ENCODE measurements around the gene IFNGR2. TPM values are rescaled to one million over a fixed set of nuclear protein-coding genes. Genes with fewer than 3 reads are reported as not detected.

The IFNGR2 gene
- total RNA-seq, 4 donors from 2014 or later: 47.0 to 75.5 (median 61.0) TPM

- WGBS: 88% methylated on average over 2 of the region's 2 CpGs
- Histone ChIP-seq H3K4me3 (no peak overlapping the region), H3K36me3 (no peaks in the 10 kb centered on the region), H3K27ac (no peak overlapping the region), H3K9me3 (no peaks in the 10 kb centered on the region), H3K27me3 (no peaks in the 10 kb centered on the region), H3K4me1 (no peaks in the 10 kb centered on the region)
- TF ChIP-seq POLR2A (IDR thresholded peaks at IDR 0.05): no peak
- TF ChIP-seq CTCF (IDR thresholded peaks at IDR 0.05): no peak
- no peak for TF ChIP-seq POLR2AphosphoS5 (IDR thresholded peaks at IDR 0.05)
- no peak for TF ChIP-seq EP300 (IDR thresholded peaks at IDR 0.05)
- DNase-seq (ENCODE audit: low spot score in 2 of 2): no peak
Measured at GRCh38 chr21:33470701-33471100, 67.5 kb downstream of the IFNGR2 start.

- TF ChIP-seq EP300 (IDR thresholded peaks at IDR 0.05) (no peak), POLR2A (IDR thresholded peaks at IDR 0.05) (no peak), CTCF (IDR thresholded peaks at IDR 0.05) (no peak), POLR2AphosphoS5 (IDR thresholded peaks at IDR 0.05) (no peak)
- peaks cover 6% of the 10 kb centered on the region for H3K4me1 ChIP-seq
- H3K27me3 ChIP-seq: no peaks in the 10 kb centered on the region
- H3K27ac ChIP-seq: no peak overlapping the region
- H3K4me3 ChIP-seq: no peak overlapping the region
- H3K9me3 ChIP-seq: no peaks in the 10 kb centered on the region
- no peak for DNase-seq (ENCODE audit: low spot score in 2 of 2)
- 94% methylated on average over 3 of the region's 3 CpGs for WGBS
- no peaks in the 10 kb centered on the region for H3K36me3 ChIP-seq
Measured at GRCh38 chr21:33473344-33473743, 70.1 kb downstream of the IFNGR2 start.

GRCh38 chr21:33477066-33477465 is 73.9 kb downstream of the IFNGR2 start:
- WGBS: 77% methylated on average over 7 of the region's 7 CpGs
- Histone ChIP-seq H3K27me3 (no peaks in the 10 kb centered on the region), H3K4me3 (no peak overlapping the region), H3K9me3 (no peaks in the 10 kb centered on the region), H3K36me3 (no peaks in the 10 kb centered on the region), H3K4me1 (peaks cover 19% of the 10 kb centered on the region), H3K27ac (no peak overlapping the region)
- DNase-seq (ENCODE audit: low spot score in 2 of 2): no peak
- TF ChIP-seq POLR2AphosphoS5 (IDR thresholded peaks at IDR 0.05): no peak
- no peak for TF ChIP-seq POLR2A (IDR thresholded peaks at IDR 0.05)
- TF ChIP-seq EP300 (IDR thresholded peaks at IDR 0.05): no peak
- no peak for TF ChIP-seq CTCF (IDR thresholded peaks at IDR 0.05)

DNA sequence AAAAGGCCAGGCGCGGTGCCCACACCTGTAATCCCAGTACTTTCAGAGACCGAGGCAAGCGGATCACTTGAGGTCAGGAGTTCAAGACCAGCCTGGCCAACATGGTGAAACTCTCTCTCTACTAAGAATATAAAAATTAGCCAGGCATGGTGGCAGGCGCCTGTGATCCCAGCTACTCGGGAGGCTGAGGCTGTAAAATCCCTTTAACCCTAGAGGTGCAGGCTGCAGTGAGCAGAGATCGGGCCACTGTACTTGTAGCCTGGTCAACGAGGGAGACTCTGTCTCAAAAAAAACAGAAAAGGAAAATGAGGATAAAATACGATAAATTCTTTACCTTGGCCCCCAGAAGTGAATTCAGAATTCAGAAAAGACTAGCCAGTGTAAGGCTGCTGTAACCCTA is 75.0 kb downstream of the IFNGR2 start:
- Histone ChIP-seq H3K36me3 (no peaks in the 10 kb centered on the region), H3K27me3 (no peaks in the 10 kb centered on the region), H3K9me3 (no peaks in the 10 kb centered on the region), H3K4me1 (peaks cover 19% of the 10 kb centered on the region), H3K4me3 (peak overlapping the region; percentile 88), H3K27ac (peak overlapping the region; percentile 99)
- TF ChIP-seq POLR2AphosphoS5 (IDR thresholded peaks at IDR 0.05): no peak
- TF ChIP-seq CTCF (IDR thresholded peaks at IDR 0.05): no peak
- no peak for TF ChIP-seq EP300 (IDR thresholded peaks at IDR 0.05)
- TF ChIP-seq POLR2A (IDR thresholded peaks at IDR 0.05): no peak
- no peak for DNase-seq (ENCODE audit: low spot score in 2 of 2)
- WGBS: 64% methylated on average over 9 of the region's 9 CpGs

DNA sequence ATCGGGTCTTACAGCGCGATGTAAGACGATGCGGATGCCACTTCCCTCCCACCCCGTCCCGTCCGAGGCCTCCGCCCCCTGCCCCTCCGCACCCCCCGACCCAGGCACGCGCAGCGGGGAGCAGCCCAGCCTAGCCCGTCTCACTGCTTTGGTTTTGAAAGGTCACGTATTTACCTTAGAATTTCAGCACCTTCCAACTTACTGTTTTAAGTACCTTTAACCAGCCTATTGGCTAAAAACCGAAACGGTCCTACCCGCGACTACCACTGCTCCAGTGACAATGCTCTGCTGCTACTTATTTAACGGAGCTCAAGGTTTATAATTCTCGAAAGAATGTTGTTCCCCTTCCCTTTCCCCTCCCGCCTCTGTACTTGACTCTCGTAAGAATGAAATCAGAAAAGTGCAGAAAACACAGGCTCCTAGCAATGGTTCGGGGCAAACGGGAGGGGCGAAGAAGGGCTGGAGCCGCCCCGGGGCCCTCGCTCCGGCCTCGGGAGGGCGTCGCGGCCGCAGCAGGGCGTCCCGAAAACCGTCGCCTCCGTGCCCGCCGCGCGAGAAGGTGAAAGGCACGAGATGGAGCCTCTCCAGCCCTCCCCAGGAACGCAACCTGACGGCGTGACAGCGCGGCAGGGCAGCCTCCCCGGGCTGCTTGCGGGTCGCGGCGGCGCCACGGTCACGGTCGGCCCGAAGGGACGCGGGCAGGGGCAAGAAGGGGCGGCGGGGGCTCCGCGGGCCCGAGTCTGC is 75.9 kb downstream of the IFNGR2 start:
- Histone ChIP-seq H3K4me3 (peak overlapping the region; percentile 88), H3K27ac (peak overlapping the region; percentile 99), H3K4me1 (peaks cover 19% of the 10 kb centered on the region), H3K36me3 (no peaks in the 10 kb centered on the region), H3K27me3 (no peaks in the 10 kb centered on the region), H3K9me3 (no peaks in the 10 kb centered on the region)
- under 1% methylated on average over 66 of the region's 68 CpGs for WGBS
- TF ChIP-seq EP300 (IDR thresholded peaks at IDR 0.05) (no peak), CTCF (IDR thresholded peaks at IDR 0.05) (no peak), POLR2A (IDR thresholded peaks at IDR 0.05) (no peak), POLR2AphosphoS5 (IDR thresholded peaks at IDR 0.05) (no peak)
- DNase-seq (ENCODE audit: low spot score in 2 of 2): peak in 1 of 2 donors; percentile 70
